ENCODE results near the gene OR52B2. TPM values are rescaled to one million over a fixed set of nuclear protein-coding genes. Genes with fewer than 3 reads are reported as not detected.

Gene OR52B2
- total RNA-seq, 1 donor from 2014 or later, result not detected

DNA sequence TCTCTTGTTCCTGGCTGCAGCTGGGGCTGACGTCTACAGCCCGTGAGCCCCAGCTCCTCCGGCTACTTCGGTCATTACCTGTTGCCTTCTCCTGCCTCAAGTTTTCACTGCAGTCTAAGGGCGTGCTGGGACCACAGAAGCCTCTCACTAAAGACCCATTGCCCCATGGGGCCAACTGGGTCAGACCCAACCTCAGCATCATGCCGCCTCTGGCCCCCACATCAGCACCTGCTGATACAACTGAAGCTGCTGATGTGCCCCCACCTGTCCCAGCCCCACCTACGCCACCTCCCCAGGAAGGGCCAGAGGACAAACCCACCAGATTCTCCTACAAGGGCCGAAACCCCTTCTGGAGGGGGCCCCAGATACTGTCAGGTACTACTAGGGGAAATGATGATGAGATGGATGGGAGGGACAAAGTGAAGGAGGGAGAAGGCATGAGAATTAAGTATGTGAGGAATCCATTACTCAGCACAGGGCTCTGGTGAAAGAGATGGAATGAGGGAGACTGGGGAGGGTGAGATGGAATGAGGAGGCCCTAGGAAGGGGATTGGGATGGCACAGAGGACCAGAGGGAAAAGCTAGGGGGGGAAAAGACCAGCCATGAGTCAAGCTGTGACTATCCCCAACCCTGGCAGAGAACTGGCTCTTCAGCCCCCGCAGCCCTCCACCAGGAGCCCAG lies 40.3 kb upstream of the OR52B2 start:
- ATAC-seq (ENCODE audit: low read depth) (no peak), DNase-seq (no peak)
- Mint-ChIP-seq H3K36me3 (ENCODE audit: low read depth) (peaks cover 53% of the 10 kb centered on the region), H3K9me3 (no peaks in the 10 kb centered on the region), H3K27me3 (no peaks in the 10 kb centered on the region), H3K27ac (no peak overlapping the region), H3K4me3 (no peak overlapping the region), H3K4me1 (no peaks in the 10 kb centered on the region)
- intact Hi-C loops (cut with micrococcal nuclease), result no loop called here
- POLR2A ChIA-PET, result no interaction called here
- TF ChIP-seq, protein P1, sequence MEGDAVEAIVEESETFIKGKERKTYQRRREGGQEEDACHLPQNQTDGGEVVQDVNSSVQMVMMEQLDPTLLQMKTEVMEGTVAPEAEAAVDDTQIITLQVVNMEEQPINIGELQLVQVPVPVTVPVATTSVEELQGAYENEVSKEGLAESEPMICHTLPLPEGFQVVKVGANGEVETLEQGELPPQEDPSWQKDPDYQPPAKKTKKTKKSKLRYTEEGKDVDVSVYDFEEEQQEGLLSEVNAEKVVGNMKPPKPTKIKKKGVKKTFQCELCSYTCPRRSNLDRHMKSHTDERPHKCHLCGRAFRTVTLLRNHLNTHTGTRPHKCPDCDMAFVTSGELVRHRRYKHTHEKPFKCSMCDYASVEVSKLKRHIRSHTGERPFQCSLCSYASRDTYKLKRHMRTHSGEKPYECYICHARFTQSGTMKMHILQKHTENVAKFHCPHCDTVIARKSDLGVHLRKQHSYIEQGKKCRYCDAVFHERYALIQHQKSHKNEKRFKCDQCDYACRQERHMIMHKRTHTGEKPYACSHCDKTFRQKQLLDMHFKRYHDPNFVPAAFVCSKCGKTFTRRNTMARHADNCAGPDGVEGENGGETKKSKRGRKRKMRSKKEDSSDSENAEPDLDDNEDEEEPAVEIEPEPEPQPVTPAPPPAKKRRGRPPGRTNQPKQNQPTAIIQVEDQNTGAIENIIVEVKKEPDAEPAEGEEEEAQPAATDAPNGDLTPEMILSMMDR (IDR thresholded peaks at IDR 0.05), result no peak
- CTCF ChIA-PET, result no interaction called here

DNA sequence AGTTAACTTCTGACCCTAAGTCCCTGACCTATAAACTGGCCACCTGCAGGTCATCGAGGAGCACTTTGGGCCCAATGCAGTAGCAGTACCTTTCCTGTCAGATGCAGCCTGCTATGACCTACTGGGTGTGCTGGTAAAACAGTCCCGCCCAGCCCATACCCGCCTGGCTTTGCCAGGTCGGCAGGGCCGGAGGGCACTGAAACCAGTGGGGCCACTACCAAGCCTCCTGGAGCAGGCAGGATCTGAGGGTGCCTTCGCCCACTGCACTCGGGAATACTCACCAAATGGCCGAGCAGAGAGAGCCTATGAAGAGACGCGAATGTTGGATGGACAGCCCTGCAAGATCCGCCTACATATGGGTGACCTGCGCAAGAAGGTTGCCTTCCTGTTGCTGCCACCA lies 39.7 kb upstream of the OR52B2 start:
- Mint-ChIP-seq H3K9me3 (no peaks in the 10 kb centered on the region), H3K27me3 (no peaks in the 10 kb centered on the region), H3K36me3 (ENCODE audit: low read depth) (peaks cover 54% of the 10 kb centered on the region), H3K4me3 (no peak overlapping the region), H3K27ac (no peak overlapping the region), H3K4me1 (no peaks in the 10 kb centered on the region)
- POLR2A ChIA-PET, result no interaction called here
- ATAC-seq (ENCODE audit: low read depth) (no peak), DNase-seq (no peak)
- CTCF ChIA-PET, result no interaction called here
- TF ChIP-seq, protein P1 (IDR thresholded peaks at IDR 0.05), result no peak
- intact Hi-C loops (cut with micrococcal nuclease), result no loop called here

DNA sequence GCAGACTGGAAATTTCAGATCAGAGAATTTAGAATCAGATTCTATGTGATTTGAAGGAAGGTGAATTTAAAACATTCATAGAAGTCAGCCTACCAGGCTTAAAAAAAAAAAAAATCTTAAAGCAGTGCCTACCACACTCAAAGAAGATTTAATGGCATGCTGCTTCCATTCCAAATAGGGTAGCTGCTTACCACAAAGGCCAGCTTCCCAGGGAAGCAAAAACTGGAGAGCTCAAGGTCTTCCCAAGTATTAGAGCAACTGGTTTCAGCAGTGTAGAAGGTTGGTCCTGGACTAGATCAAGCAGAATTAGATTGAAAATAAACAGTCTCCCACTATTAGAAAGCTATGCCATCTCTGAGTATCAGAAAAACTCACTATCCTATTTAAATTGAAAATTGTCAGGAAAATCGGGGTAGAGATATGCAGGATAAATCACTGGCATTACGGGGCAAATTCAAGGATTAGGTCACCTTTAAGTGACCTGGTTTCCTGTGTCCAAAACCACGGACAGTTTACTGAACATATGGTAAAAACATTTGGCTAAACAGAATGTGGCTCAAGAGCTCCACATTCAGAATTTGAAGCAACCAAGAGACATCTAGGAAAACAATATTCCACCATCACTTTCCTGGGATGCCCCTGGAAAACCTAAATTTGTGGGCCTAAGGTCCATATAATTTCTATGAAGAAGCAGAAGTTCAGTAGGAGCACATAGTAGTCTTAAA lies 36.5 kb upstream of the OR52B2 start:
- Mint-ChIP-seq H3K36me3 (ENCODE audit: low read depth) (peaks cover 52% of the 10 kb centered on the region), H3K4me1 (peaks cover 8% of the 10 kb centered on the region), H3K27me3 (no peaks in the 10 kb centered on the region), H3K27ac (no peak overlapping the region), H3K9me3 (no peaks in the 10 kb centered on the region), H3K4me3 (no peak overlapping the region)
- intact Hi-C loops (cut with micrococcal nuclease), result no loop called here
- ATAC-seq (ENCODE audit: low read depth), result no peak
- ChIA-PET CTCF (no interaction called here), POLR2A (no interaction called here)
- DNase-seq, result no peak
- TF ChIP-seq, protein P1 (IDR thresholded peaks at IDR 0.05), result no peak

DNA sequence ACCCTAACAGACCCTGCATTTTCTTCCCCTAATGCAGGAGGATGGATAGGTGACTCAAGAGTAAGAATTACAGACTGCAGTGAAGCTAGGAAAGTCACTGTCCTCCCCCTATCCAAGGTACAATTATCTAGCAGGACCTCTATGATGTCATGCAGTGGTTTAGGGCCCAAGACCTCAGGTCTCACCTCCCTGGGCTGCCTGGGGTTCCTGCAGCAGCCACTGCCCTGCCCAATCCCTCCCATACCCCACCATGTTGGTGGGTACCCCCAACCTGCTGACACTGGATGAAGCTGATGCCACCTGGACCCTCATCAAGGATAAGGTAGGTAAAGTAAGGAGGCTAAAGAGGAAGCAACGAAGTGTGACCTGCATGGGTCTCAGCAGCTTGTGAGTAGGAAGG lies 35.2 kb upstream of the OR52B2 start, which contains the start of gene C11orf42:
C11orf42 (plus strand) TSS at position 192 of the 400 bp plus-strand sequence; CDS start at position 251, 59 bp downstream.
- TF ChIP-seq, protein P1 (IDR thresholded peaks at IDR 0.05), result no peak
- DNase-seq, result no peak
- ATAC-seq (ENCODE audit: low read depth), result no peak
- H3K4me1 Mint-ChIP-seq, result peaks cover 11% of the 10 kb centered on the region
- no peaks in the 10 kb centered on the region for H3K9me3 Mint-ChIP-seq
- CTCF ChIA-PET, result no interaction called here
- no peak within 1 kb of the TSS for H3K27ac Mint-ChIP-seq
- intact Hi-C loops (cut with micrococcal nuclease), result no loop called here
- POLR2A ChIA-PET, result no interaction called here
- H3K4me3 Mint-ChIP-seq, result no peak within 1 kb of the TSS
- H3K27me3 Mint-ChIP-seq, result no peaks in the 10 kb centered on the region
- H3K36me3 Mint-ChIP-seq (ENCODE audit: low read depth), result peaks cover 49% of the 10 kb centered on the region

DNA sequence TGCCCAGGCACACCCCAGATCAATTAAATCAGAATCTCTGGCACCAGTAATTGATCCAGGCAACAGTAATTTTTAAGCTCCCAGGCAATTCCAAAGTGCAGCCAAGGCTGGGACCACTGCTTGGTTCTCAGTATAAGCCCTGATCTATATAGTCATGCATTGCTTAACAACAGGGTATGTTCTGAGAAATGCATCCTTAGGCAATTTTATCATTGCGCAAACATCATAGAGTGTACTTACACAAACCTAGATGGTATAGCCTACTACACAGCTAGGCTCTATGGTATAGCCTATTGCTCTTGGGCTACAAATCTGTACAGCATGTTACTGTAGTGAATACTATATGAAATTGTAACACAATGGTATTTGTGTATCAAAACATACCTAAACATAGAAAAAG lies 34.6 kb upstream of the OR52B2 start:
- no peaks in the 10 kb centered on the region for H3K9me3 Mint-ChIP-seq

More for the DNA sequence above, 34.6 kb upstream of the OR52B2 start:
- Mint-ChIP-seq H3K36me3 (ENCODE audit: low read depth) (peaks cover 44% of the 10 kb centered on the region), H3K4me3 (no peak overlapping the region), H3K27ac (no peak overlapping the region), H3K4me1 (peaks cover 11% of the 10 kb centered on the region), H3K27me3 (no peaks in the 10 kb centered on the region)
- intact Hi-C loops (cut with micrococcal nuclease), result no loop called here
- TF ChIP-seq, protein P1 (IDR thresholded peaks at IDR 0.05), result no peak
- no peak for DNase-seq
- ChIA-PET CTCF (no interaction called here), POLR2A (no interaction called here)
- no peak for ATAC-seq (ENCODE audit: low read depth)

Data from activated B cell treated with CpG ODN at 0.5 μM for 24 hours (primary cell).